Heart right ventricle (tissue), 16 donors: ENCODE results near the gene MS4A18. TPM values are rescaled to one million over a fixed set of nuclear protein-coding genes. Genes with fewer than 3 reads are reported as not detected.
A peak's percentile ranks its signal among the peaks of the same experiment; 100 is the strongest.

ENCODE experiments used
- ATAC-seq, 8 donors: fragments of 200-7000 bp; cut with Tn5 transposase; one replicate each; pipeline ENCODE4 v1.9.1; 2020; ENCODE audit warnings: mild to moderate bottlenecking in 8 of 8, moderate library complexity in 8 of 8, moderate number of reproducible peaks in 1 of 8
- DNase-seq, 2 donors: peaks; one replicate each; pipeline ENCODE4 v3.0.0-alpha.2; 2020
- H3K27ac ChIP-seq, 10 donors: fragments of 200-600 bp; sonication (generic) in 2 of 10; one replicate each; pipeline versions ENCODE4 v1.5.0 to v1.8.0; 2020 to 2022; ENCODE audit warnings: mild to moderate bottlenecking in 3 of 10
- H3K27me3 ChIP-seq, 7 donors: fragments of 200-600 bp; one replicate each; pipeline ENCODE4 v1.8.0; 2021 to 2022; ENCODE audit warnings: mild to moderate bottlenecking in 2 of 7
- H3K36me3 ChIP-seq, 9 donors: fragments of 200-600 bp; sonication (generic) in 1 of 9; one replicate each; pipeline versions ENCODE4 v1.5.0 to v1.8.0; 2020 to 2022; ENCODE audit warnings: mild to moderate bottlenecking in 2 of 9
- H3K4me1 ChIP-seq, 9 donors: fragments of 200-600 bp; sonication (generic) in 1 of 9; one replicate each; pipeline versions ENCODE4 v1.5.0 to v1.8.0; 2020 to 2022; ENCODE audit warnings: mild to moderate bottlenecking in 4 of 9
- H3K4me3 ChIP-seq, 10 donors: fragments of 200-600 bp; sonication (generic) in 2 of 10; one replicate each; pipeline versions ENCODE4 v1.5.0 to v1.8.0; 2020 to 2022; ENCODE audit warnings: mild to moderate bottlenecking in 7 of 10, moderate library complexity in 2 of 10
- H3K9me3 ChIP-seq, 11 donors: fragments of 200-600 bp in 10 of 11; sonication (generic) in 2 of 11; one replicate each; pipeline versions ENCODE4 v1.5.0 to v1.8.0; 2013 to 2022; ENCODE audit warnings: mild to moderate bottlenecking in 2 of 11, control low read depth in 1 of 11, moderate library complexity in 1 of 11
- CTCF ChIP-seq, 9 donors: fragments of 200-600 bp; sonication (generic) in 2 of 9; IDR thresholded peaks; one replicate each; pipeline versions ENCODE4 v1.5.0 to v1.8.0; 2021 to 2022; ENCODE audit warnings: antibody characterized with exemption in 9 of 9, mild to moderate bottlenecking in 5 of 9, moderate library complexity in 1 of 9
- WGBS, 2 donors: extraction: QIAGEN DNeasy Blood & Tissue Kit; methylation state at CpG; one replicate each; pipeline ENCODE4 v1.1.7; 2013; ENCODE audit warnings: inconsistent platforms in 1 of 2; 5-methylcytosine and 5-hydroxymethylcytosine counted together
- intact Hi-C, 10 donors: fragments of 100-400 bp; cut with DNase I; formaldehyde crosslinking; loops; one replicate each; pipeline versions ENCODE4 v1.11.1 to v1.14.2; 2022
- polyA plus RNA-seq, 2 donors: library from polyadenylated mRNA; stranded (reverse); fragments of 200-250 nt; gene quantifications; one replicate each; pipeline ENCODE4 v1.2.3, GENCODE V29; 2013
- total RNA-seq, 10 donors: library from RNA; stranded (reverse); fragmentation: NEBNext Ultra II Directional in 3 of 10; extraction: Animal tissue kit (Norgen Biotek cat#: 25700) in 3 of 10; gene quantifications; one replicate each; pipeline versions ENCODE4 v1.2.1 to v1.2.4, GENCODE V29; 2021 to 2023
- donor health status: Arrhythmogenic right ventricular cardiomyopathy.
- donor health status: ischemic (EF 13 %, LVEDD 7.1; RV severe dilation, severe dysfunction).
- donor health status: healthy with polysubstance abuse.
- donor health status: DM: no; HTN: yes; CAD: no.
- donor health status: DM: no; HTN: no; CAD: no.
- donor health status: ischemic (EF 25% LVEDD 6.9; RV normal size, moderate dysfunction).
- donor health status: ischemic (EF 25% LVEDD 5.7; RV mildly dilated, moderate dysfunction).
- donor health status: healthy.
- donor health status: DM: yes; HTN: yes; CAD: no.
- donor health status: Ischemic cardiomyopathy.
- donor health status: ischemic (EF 35%, LVEDD 5.7; RV mildly dilated, moderate dysfunction).
- donor health status: nonischemic (EF 11% LVEDD 7.7; RV severe dilation, severe dysfunction).
- donor health status: DM: yes; HTN: yes; CAD: no.
- donor health status: PGD.
- donor health status: ischemic (EF 29% LVEDD 5.4; RV normal size, mild dysfunction).
- donor health status: nonischemic (EF 23%, LVEDD 6.1; RV moderate dilation, normal function).

MS4A18 gene
- total and polyA plus RNA-seq, 12 donors = not detected

- TF ChIP-seq CTCF (IDR thresholded peaks at IDR 0.05) = no peak
These were observed 48.1 kb downstream of the MS4A18 start for GRCh38 chr11:60772666-60773065.

GRCh38 chr11:60774726-60775125, 50.2 kb downstream of the MS4A18 start:
- Histone ChIP-seq H3K27ac (no peak overlapping the region), H3K27me3 (peaks cover 0 to 16% (median 3%) of the 10 kb centered on the region in 7 donors), H3K9me3 (no peaks in the 10 kb centered on the region), H3K4me1 (peaks cover 4 to 33% (median 18%) of the 10 kb centered on the region in 9 donors), H3K4me3 (no peak overlapping the region), H3K36me3 (no peaks in the 10 kb centered on the region)
- 78 to 82% methylated on average over 13 of the region's 13 CpGs for WGBS, 2 donors
- no peak for DNase-seq
- ATAC-seq = no peak
- intact Hi-C loops = loop anchor here in 9 of 10 donors (5.0 to 10.0 kb wide), 8 partner anchors 53 to 413 kb away; no protein-coding TSS in a partner anchor
- no peak for TF ChIP-seq CTCF (IDR thresholded peaks at IDR 0.05)

More at GRCh38 chr11:60772666-60773065, 48.1 kb downstream of the MS4A18 start:
- peaks cover 0 to 26% (median 10%) of the 10 kb centered on the region in 7 donors for H3K27me3 ChIP-seq
- intact Hi-C loops = loop anchor here in 2 of 10 donors (10.0 kb wide), 1 partner anchor 122 kb away; no protein-coding TSS in a partner anchor
- ATAC-seq (no peak), DNase-seq (no peak)
- no peak overlapping the region for H3K27ac ChIP-seq
- no peaks in the 10 kb centered on the region for H3K9me3 ChIP-seq
- peaks cover 4 to 30% (median 18%) of the 10 kb centered on the region in 9 donors for H3K4me1 ChIP-seq
- no peak overlapping the region for H3K4me3 ChIP-seq
- H3K36me3 ChIP-seq = no peaks in the 10 kb centered on the region
- 88 to 89% methylated on average over 8 of the region's 8 CpGs for WGBS, 2 donors

- DNase-seq = peak; percentile 60 to 89
- Histone ChIP-seq H3K4me3 (peak overlapping the region in 1 of 10 donors; percentile 12), H3K4me1 (peaks cover 4 to 33% (median 18%) of the 10 kb centered on the region in 9 donors), H3K27ac (peak overlapping the region in 6 of 10 donors; percentile 4 to 59 (median 34)), H3K27me3 (peaks cover 0 to 15% (median 3%) of the 10 kb centered on the region in 7 donors), H3K9me3 (no peaks in the 10 kb centered on the region), H3K36me3 (no peaks in the 10 kb centered on the region)
- 10% methylated on average over 15 of the region's 15 CpGs for WGBS, 2 donors
- peak; percentile 82 to 92 (median 88) for ATAC-seq
- TF ChIP-seq CTCF (IDR thresholded peaks at IDR 0.05) = peak; percentile 87 to 96 (median 93)
- intact Hi-C loops = loop anchor here in 9 of 10 donors (5.0 to 10.0 kb wide), 8 partner anchors 52 to 412 kb away; no protein-coding TSS in a partner anchor
These were observed 51.0 kb downstream of the MS4A18 start for GRCh38 chr11:60775420-60775961.

GRCh38 chr11:60776167-60776566, 51.6 kb downstream of the MS4A18 start:
- Histone ChIP-seq H3K36me3 (no peaks in the 10 kb centered on the region), H3K9me3 (no peaks in the 10 kb centered on the region), H3K4me3 (no peak overlapping the region), H3K4me1 (peaks cover 4 to 33% (median 18%) of the 10 kb centered on the region in 9 donors), H3K27me3 (peaks cover 0 to 12% (median 3%) of the 10 kb centered on the region in 7 donors), H3K27ac (peak overlapping the region in 5 of 10 donors; percentile 4 to 59 (median 45))
- intact Hi-C loops = loop anchor here in 9 of 10 donors (5.0 to 10.0 kb wide), 8 partner anchors 51 to 411 kb away; no protein-coding TSS in a partner anchor
- TF ChIP-seq CTCF (IDR thresholded peaks at IDR 0.05) = no peak
- 71% methylated on average over 4 of the region's 4 CpGs for WGBS, 2 donors
- ATAC-seq = peak in 6 of 8 donors; percentile 6 to 52 (median 24)
- peak in 1 of 2 donors; percentile 23 for DNase-seq
